ENCODE measurements around the gene PPP2R3B.
"Not testable (repeated sequence)": the region's sequence is repeated elsewhere in the genome, so short reads cannot be mapped to it uniquely, and the experiment has no call there.

PPP2R3B gene, protein sequence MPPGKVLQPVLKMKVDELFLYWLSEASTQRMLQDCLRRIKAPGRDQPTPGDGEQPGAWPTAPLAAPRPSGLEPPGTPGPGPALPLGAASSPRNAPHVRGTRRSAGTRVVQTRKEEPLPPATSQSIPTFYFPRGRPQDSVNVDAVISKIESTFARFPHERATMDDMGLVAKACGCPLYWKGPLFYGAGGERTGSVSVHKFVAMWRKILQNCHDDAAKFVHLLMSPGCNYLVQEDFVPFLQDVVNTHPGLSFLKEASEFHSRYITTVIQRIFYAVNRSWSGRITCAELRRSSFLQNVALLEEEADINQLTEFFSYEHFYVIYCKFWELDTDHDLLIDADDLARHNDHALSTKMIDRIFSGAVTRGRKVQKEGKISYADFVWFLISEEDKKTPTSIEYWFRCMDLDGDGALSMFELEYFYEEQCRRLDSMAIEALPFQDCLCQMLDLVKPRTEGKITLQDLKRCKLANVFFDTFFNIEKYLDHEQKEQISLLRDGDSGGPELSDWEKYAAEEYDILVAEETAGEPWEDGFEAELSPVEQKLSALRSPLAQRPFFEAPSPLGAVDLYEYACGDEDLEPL

GRCh38 chrX:386768-387575 lies at the start of gene PPP2R3B:
TSS of gene PPP2R3B (minus strand) at chrX:386907. CDS start at chrX:386691, 216 bp downstream.
- peak; percentile 100 for DNase-seq (ENCODE audit: low spot score)

DNA sequence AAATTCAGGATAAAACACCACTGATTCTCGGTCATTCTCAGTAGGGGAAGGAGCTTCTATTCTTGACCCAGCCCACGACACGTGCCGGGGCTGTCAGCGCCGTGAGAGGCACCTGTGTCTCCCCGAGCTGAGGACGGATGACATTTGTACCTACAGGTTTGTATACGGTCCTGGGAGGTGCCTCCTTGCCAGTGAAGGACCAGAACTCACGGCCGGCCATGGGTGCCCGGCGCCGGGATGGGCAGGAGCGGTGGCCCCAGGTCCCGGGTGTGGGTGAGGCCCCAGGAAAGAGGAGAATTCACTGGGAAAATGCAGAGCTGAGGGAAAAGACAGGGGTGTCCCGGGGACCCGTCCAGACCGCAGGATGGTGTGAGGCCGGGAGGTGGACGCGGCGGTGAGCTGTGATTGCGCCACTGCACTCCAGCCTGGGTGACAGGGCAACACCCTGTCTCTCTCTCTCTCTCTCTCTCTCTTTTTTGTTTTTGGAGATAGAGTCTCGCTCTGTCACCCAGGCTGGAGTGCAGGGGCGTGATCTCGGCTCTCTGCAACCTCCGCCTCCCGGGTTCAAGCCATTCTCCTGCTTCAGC lies 48.9 kb upstream of the PPP2R3B start:
- DNase-seq (ENCODE audit: low spot score): no peak

GRCh38 chrX:434946-435345 lies 48.2 kb upstream of the PPP2R3B start:
- DNase-seq (ENCODE audit: low spot score): no peak

GRCh38 chrX:433771-434170 lies 47.1 kb upstream of the PPP2R3B start:
- no peak for DNase-seq (ENCODE audit: low spot score)

DNA sequence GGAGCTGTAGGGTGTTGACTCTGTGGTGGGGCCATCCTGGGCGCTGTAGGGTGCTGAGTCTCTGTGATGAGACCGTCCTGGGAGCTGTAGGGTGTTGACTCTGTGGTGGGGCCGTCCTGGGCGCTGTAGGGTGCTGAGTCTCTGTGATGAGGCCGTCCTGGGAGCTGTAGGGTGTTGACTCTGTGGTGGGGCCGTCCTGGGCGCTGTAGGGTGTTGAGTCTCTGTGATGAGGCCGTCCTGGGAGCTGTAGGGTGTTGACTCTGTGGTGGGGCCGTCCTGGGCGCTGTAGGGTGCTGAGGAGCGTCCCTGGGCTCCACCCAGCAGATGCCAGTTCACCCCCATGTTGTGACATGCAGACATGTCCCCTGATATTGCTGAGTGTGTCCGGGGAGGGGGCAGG lies 46.0 kb upstream of the PPP2R3B start:
- DNase-seq (ENCODE audit: low spot score): not testable (repeated sequence)

DNA sequence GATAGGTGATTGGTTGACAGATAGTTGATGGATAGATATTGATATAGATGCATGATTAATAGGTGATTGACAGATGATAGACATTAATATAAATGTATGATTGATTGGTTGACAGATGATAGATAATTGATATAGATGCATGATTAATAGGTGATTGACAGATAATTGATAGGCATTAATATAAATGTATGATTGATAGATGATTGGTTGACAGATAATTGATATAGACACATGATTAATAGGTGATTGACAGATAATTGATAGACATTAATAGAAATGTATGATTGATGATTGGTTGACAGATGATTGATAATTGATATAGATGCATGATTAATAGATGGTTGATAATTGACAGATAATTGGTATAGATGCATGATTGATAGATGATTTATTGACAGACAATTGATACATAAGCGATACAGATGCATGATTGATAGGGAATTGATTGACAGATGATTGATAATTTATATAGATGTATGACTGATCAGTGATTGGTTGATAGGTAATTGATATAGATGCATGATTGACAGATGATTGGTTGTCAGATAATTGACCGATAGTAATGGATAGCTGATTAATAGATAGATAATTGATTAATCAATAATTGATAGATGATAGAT lies 44.9 kb upstream of the PPP2R3B start:
- no peak for DNase-seq (ENCODE audit: low spot score)

DNA sequence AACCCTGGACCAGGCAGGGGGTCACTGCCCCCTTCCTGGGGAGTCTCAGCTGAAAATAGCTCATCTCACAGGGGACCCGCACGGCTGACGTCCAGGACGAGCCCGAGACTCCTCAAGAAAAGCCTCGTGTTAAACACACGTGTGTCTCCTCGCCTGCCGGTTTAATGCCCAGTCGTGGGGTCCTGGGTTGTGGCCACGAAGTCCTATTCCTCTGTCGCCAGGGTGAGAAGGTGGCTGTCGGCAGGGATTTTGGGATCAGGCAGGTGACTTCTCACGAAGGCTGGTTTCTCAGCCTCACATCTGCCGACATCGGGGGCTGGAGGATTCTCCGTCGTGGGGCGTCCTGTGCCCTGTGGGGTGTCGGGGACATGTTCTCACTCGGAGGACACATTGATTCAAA lies 44.3 kb upstream of the PPP2R3B start:
- DNase-seq (ENCODE audit: low spot score): no peak

DNA sequence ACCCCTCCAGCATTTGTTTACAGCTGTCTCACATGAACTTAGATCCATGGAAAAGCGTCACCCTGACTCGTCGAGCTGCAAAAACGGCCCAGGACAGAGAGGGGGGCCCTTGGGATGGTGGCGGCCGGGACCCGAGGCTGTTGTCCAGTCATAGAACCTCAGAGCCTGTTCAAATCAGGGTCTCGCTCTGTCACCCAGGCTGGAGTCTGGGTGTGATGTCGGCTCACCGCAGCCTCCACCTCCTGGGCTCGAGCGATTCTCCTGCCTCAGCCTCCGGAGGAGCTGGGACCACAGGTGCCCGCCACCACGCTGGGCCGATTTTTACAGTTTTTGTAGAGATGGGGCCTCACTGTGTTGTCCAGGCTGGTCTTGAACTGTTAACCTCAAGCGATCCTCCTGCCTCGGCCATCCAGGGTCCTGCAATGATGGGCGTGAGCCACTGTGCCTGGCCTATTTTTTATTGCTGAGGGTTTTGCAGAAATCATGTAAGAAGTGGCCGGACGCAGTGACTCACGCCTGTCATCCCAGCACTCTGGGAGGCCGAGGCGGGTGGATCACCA lies 42.6 kb upstream of the PPP2R3B start:
- DNase-seq (ENCODE audit: low spot score): no peak

DNA sequence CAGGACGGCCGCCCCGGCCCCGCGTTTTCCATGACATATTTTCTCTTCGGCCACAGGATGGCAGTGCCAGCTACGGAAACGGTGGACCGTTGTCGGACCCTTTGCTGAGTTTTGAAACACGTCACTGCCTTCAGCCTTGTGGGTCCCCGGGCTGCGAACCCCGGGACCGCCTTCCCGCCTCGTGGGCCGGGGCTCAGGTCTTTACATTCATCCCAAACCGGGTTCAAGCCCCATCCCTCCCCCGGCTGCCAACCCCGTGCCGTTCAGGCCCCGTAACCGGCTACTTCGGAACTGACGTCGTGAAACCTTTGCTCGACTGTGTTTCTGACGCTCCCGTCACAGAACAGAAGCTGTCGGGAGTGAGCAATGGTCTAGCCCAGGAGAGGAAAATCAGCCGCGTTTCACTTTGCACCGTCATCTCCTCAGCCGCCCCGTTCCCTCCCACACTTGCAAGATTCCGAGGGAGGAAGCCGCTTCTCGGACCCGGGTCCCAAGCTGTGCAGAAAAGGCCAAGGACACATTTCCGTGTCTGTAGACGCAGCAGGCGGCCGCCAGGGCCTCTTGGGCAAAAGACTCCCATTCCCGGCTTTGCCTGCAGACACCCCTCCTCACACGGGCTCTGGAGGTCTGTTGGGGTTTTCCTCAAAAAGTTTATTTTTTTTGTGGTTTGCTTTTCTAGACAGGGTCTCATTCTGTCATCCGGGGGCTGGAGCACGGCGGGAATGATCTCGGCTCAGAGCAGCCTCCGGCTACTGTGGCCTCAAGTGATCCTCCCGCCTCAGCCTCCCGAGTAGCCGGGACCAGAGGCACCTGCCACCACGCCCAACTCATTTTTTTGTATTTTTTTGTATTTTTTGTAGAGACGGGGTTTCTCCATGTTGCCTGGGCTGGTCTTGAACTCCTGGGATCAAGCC lies 41.4 kb upstream of the PPP2R3B start:
- no peak for DNase-seq (ENCODE audit: low spot score)

- DNase-seq (ENCODE audit: low spot score): no peak
Measured at GRCh38 chrX:426881-427280, 40.2 kb upstream of the PPP2R3B start.

DNA sequence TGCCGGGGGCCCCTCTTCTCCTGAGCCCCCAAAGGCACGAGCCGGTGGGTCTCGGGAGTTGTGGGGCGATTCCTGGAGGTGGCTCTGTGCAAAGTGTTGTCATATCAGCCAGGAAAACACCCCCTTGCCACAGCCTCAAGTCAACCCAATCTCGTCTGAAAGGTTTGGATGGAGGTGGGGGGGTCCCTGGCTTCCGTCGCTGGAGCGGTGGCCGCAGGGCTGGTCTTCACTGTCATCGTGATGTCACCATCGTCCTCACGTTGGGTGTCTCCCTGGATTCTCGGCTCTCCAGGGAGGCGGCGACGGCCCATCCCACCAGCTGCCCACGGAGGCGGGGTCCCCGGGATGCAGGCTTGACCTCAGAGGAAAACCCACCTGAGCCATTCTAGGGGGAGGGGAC lies 38.3 kb upstream of the PPP2R3B start:
- DNase-seq (ENCODE audit: low spot score): no peak

DNA sequence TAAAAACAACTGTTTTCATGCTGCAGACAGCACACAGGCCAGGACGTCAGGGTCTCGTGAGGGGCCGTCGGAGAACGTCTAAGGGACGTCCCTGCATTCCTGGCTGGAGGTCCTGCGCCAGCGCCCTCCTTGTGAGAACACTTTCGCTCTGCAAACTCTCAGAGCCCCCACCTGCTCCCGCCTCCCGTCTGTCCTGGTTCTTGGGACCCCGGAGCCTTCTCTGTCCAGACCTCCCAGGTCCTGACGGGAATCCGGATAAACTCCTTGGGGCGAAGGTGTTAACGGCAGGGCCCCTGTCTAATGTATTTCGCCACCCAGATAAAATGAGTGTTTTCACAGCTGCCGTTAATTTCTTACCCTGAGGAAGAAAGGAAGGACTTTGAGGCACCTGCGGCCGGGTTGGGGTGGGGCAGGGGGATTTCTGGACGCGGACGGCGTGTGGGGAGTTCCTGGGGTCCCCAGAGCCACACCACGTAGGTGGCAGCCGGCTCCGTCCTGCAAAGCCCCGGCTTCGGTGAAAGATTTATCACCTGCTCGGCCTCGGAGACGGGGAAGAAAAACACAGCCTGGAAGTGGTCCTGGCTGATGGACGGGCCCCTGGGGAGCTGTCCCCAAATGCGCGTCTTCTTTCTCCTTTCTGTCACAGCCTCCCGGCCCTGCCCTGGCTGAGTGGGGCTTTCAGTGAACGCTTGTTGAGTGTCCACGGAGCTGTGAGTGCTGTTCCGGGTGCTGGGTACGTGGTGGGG lies 35.1 kb upstream of the PPP2R3B start:
- DNase-seq (ENCODE audit: low spot score): no peak

- no peak for DNase-seq (ENCODE audit: low spot score)
Measured at GRCh38 chrX:420496-421223, 34.0 kb upstream of the PPP2R3B start.

- DNase-seq (ENCODE audit: low spot score): no peak
Measured at GRCh38 chrX:418927-419729, 32.4 kb upstream of the PPP2R3B start.

GRCh38 chrX:415498-415897 lies 28.8 kb upstream of the PPP2R3B start:
- DNase-seq (ENCODE audit: low spot score): not testable (repeated sequence)

DNA sequence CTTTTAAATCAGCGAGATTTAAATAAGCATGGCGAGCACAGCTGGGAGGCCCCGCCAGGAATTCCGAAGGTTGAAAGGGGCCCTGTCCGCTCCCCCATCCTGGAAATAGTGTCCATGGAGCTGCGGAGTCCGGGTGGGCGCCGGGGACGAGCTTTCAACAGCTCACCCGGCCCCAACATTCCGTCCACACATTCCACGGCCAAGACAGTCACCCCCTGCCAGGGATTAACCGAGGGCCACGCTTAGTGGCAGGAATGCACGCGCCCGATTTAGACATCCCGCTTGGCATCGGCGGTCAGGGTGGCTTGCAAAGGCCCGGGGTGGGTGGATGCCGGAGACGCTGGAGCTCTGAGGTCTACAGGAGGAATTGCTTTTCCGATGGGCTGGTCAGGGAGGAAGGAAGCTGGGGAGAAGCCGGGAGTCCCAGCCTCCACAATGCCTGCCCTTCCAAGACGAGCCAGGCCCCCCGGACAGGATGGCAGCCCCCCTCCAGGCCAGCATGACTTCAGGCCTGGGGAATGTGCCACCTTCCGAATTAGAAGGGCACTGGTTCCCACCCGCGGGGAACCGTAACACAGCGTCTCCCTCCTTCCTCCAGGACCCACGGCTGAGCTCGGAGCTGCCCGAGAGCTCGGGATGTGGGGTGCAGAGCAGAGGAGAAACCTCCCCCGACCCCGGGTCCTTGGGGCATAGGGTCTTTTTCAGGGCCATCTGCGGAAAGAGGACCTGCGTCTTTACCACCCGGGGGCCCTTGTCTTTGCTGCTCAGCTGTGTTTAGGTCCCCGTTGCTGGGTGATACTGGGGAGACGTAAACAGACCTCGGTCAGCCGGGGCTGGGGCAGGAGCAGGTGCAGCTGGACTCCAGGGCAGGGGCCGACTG lies 26.9 kb upstream of the PPP2R3B start:
- peak; percentile 20 for DNase-seq (ENCODE audit: low spot score)

DNA sequence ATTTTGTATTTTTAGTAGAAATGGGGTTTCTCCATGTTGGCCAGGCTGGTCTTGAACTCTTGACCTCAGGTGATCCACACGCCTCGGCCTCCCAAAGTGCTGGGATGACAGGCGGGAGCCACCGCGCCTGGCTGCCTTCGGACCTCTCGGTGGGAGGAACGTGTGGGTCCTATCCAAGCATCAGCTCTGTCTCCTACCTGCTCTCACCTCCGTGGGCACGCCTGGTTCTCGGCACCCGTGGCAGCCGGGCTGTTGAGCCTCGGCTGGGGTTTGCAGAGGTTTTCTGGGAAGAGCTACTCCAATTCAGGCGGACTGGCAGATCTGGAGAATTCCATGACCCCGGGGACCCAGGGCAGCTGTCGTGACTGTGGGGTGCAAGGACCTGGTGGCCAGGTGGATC lies 23.6 kb upstream of the PPP2R3B start:
- no peak for DNase-seq (ENCODE audit: low spot score)
